Muscle of leg (tissue), 11 donors: ENCODE results near the gene EIF5AL1. TPM values are rescaled to one million over a fixed set of nuclear protein-coding genes. Genes with fewer than 3 reads are reported as not detected.
"Not testable (repeated sequence)": the region's sequence is repeated elsewhere in the genome, so short reads cannot be mapped to it uniquely, and the experiment has no call there.

Experiments
- DNase-seq: peaks from one replicate; pipeline ENCODE4 v3.0.0; 2013
- H3K27ac ChIP-seq: one replicate; pipeline ENCODE4 v1.5.1; 2013; ENCODE audit warnings: mild to moderate bottlenecking, low read length, control low read depth
- H3K27me3 ChIP-seq: one replicate; pipeline ENCODE4 v1.6.1; 2013; ENCODE audit warnings: low read length; ENCODE audit not compliant: control insufficient read depth, insufficient read depth
- H3K36me3 ChIP-seq: one replicate; pipeline ENCODE4 v1.6.1; 2013; ENCODE audit warnings: low read length; ENCODE audit not compliant: control insufficient read depth, insufficient read depth
- H3K4me1 ChIP-seq: one replicate; pipeline ENCODE4 v1.6.1; 2013; ENCODE audit warnings: low read length; ENCODE audit not compliant: control insufficient read depth, insufficient read depth
- H3K4me3 ChIP-seq: one replicate; pipeline ENCODE4 v1.5.1; 2013; ENCODE audit warnings: low read length, control low read depth
- H3K9me3 ChIP-seq: replicated peaks from 2 replicates; pipeline ENCODE4 v1.6.1; 2013; ENCODE audit warnings: low read depth, low read length; ENCODE audit not compliant: control insufficient read depth
- WGBS: methylation state at CpG from one replicate; pipeline ENCODE4 v1.1.5; 2013; ENCODE audit warnings: missing lambda C conversion rate; ENCODE audit not compliant: insufficient coverage; 5-methylcytosine and 5-hydroxymethylcytosine counted together
- polyA plus RNA-seq, 8 donors: library from polyadenylated mRNA; unstranded; fragments of 120-200 nt; gene quantifications; one replicate each; pipeline versions ENCODE4 v1.2.1 to v1.2.3, GENCODE V29; 2013; ENCODE audit warnings: inconsistent platforms in 1 of 8, low replicate concordance in 1 of 8; ENCODE audit not compliant: insufficient read length in 8 of 8, insufficient read depth in 1 of 8
- total RNA-seq: library from RNA; stranded (reverse); fragments of 120-200 nt; gene quantifications from one replicate; pipeline ENCODE4 v1.2.4, GENCODE V29; 2013

Gene EIF5AL1
- total and polyA plus RNA-seq, 9 donors: 0.13 to 4.3 (median 1.6) TPM

DNA sequence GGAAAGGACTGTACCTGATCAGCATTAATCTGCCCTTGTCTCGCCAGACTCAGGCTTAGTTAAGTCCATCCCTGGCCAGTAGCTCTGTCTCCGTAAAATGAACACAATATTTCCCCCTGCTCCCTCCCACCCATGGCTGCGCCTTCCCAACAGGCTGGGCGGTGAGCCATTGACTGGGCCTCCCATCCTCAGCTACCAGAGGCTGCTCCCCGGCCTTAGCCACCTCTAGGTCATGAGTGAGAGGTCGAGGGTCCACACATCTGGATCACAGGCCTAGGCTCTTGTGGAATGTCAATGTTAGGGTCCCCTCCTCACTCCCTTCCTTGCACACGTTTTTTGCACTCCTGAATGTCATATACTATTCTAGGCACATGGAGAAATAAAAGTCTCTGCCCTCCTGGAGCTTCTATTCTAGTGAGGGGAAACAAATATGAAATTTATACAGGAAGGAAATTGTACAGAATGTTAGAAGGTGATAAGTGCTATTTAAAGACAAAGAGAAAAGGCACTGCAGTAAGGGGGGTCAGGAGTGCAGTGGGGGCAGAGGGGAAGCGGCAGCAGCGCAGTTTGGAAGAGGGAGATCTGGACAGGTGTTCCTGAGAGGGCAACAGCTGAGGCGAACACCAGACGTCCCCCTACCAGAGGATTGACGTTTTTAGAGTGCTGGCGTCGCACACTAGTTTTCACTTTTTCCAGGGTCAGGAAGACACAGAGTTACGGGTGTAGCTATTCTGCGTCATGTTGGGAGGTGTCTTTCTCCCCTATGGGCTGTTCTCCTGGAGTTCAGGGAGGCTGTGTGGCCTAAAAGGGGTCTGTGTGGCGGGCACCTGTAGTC lies 17.2 kb upstream of the EIF5AL1 start:
- H3K27ac ChIP-seq: no peak overlapping the region
- H3K4me3 ChIP-seq: no peak overlapping the region
- no peaks in the 10 kb centered on the region for H3K9me3 ChIP-seq
- peaks cover 62% of the 10 kb centered on the region for H3K4me1 ChIP-seq
- H3K36me3 ChIP-seq: no peaks in the 10 kb centered on the region
- H3K27me3 ChIP-seq: peaks cover 4% of the 10 kb centered on the region
- WGBS: 44% methylated on average over 8 of the region's 17 CpGs
- peak; percentile 40 for DNase-seq

DNA sequence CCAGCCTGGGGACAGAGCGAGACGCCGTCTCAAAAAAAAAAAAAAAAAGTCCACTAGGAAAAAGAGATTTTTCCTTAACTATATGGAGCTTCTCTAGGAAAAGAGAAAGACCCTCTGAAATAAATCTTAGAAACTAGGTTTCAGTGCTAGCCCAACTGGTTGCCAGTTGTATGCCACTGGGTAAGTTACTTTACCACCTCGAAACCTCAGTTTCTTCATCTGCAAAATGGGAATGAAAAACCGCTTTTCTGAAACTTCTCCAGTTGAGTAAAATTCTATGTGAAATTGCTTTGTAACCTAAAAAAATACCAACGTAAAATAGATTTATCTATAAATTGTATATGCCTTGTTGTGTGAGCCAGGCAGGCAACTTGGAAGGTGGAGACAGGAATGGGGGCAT lies 16.5 kb upstream of the EIF5AL1 start:
- peaks cover 4% of the 10 kb centered on the region for H3K27me3 ChIP-seq
- H3K4me1 ChIP-seq: peaks cover 55% of the 10 kb centered on the region
- DNase-seq: no peak
- no CpG with 5 or more reads among the region's 6 CpGs for whole genome bisulfite sequencing
- no peak overlapping the region for H3K4me3 ChIP-seq
- no peaks in the 10 kb centered on the region for H3K36me3 ChIP-seq
- no peak overlapping the region for H3K27ac ChIP-seq
- H3K9me3 ChIP-seq: no peaks in the 10 kb centered on the region

DNA sequence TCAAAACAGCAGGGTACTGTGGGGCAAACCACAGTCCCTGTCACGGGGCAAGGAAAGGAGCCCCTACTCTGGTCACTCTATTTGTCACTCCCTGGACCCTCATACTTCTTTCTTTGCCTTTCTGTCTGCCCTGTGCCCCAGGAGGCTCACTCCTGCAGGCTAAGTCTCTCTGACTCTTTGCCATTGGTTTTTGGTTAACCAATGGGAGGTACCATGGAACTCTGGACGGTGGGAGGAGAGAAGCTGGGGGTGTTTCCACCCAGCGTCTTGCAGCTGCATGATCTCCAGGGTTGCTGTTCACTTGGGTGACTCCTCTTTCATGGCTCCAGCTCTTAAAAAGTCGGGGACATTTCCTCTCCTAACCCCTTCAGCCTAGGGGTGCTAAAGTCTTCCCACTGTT lies 15.4 kb upstream of the EIF5AL1 start:
- no peaks in the 10 kb centered on the region for H3K36me3 ChIP-seq
- H3K9me3 ChIP-seq: no peaks in the 10 kb centered on the region
- WGBS: 41% methylated on average over 3 of the region's 4 CpGs
- peaks cover 4% of the 10 kb centered on the region for H3K27me3 ChIP-seq
- DNase-seq: peak; percentile 50
- H3K27ac ChIP-seq: no peak overlapping the region
- H3K4me1 ChIP-seq: peaks cover 44% of the 10 kb centered on the region
- no peak overlapping the region for H3K4me3 ChIP-seq

DNA sequence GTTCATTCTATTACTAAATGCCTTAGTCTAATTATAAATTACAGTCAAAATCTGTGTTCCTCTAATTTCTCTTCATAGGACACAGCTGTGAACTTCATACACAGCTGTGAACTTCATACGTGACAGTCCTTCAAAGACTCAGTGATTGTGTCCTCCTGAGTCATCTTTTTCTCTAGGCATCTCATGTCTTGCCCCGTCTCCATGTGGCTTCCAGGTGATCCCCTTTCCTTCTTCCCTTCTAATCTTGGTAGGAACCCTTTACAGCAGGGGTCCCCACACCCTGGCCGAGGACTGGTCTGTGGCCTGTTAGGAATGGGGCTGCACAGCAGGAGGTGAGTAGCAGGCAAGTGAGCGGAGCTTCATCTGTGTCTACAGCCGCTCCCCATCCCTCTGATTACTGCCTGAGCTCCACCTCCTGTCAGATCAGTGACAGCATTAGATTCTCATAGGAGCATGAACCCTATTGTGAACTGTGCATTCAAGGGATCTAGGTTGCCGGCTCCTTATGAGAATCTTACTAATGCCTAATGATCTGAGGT lies 14.0 kb upstream of the EIF5AL1 start:
- whole genome bisulfite sequencing: 83% methylated on average over 2 of the region's 6 CpGs
- Histone ChIP-seq H3K27ac (no peak overlapping the region), H3K4me3 (no peak overlapping the region), H3K36me3 (no peaks in the 10 kb centered on the region), H3K4me1 (peaks cover 32% of the 10 kb centered on the region), H3K9me3 (no peaks in the 10 kb centered on the region), H3K27me3 (peaks cover 4% of the 10 kb centered on the region)
- DNase-seq: no peak

DNA sequence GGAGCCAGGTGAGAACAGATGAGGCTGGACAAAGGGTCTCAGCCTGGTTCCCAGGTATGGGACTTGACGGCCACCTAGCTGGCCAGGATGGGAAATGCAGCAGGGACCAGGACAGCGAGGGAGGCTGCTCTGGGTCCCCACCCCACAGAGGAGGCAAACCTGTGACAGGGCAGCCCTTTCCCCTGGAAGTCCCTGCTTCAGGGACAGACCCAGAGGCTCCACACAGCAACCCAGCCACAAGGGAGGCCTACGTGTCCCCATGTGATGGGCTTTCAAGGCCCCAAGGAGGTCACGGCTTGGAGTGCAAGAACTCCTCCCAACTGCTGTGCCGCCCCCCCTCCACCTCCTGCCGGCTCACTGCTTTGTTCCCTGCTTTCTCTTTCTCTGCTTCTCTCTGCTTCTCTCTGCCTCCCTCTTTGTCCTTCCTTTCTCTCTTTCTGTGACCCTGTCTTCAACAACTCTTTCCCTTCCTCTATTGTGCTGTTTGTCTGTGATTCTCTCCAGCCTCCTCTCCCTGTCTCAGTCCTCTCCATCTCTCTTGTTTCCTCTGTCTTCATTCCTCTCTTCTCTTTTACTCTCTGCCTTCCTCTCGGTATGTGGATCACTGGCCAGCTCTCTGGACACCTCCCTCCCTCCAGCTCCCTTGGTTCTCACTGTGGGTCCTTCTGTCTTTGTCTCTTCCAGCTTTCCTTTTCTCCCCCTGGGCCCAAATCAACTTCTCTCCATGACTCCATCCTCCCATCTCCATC lies 9.6 kb upstream of the EIF5AL1 start:
- Histone ChIP-seq H3K4me1 (peaks cover 7% of the 10 kb centered on the region), H3K27me3 (no peaks in the 10 kb centered on the region), H3K36me3 (no peaks in the 10 kb centered on the region), H3K27ac (no peak overlapping the region), H3K4me3 (no peak overlapping the region), H3K9me3 (no peaks in the 10 kb centered on the region)
- WGBS: 19% methylated on average over 7 of the region's 7 CpGs
- DNase-seq: no peak

DNA sequence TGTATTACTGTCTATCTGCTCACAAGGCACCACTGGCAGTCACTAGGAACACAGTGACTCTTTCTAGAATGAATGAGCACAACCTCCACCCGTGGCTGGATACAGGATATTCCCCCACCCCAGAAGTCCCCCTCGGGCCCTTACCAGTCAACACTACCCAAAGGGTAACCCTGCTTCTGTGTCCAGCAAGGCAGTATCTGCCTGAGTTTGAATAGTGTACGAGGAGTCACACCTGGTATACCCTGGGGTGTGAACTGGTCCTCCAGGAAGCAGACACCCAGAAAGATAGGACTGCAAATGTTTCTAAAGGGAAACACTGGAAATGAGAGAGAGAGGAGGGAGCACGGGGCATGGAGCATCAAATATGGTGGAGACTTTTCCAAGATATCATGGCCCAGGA lies 8.5 kb upstream of the EIF5AL1 start:
- not testable (repeated sequence) for DNase-seq

DNA sequence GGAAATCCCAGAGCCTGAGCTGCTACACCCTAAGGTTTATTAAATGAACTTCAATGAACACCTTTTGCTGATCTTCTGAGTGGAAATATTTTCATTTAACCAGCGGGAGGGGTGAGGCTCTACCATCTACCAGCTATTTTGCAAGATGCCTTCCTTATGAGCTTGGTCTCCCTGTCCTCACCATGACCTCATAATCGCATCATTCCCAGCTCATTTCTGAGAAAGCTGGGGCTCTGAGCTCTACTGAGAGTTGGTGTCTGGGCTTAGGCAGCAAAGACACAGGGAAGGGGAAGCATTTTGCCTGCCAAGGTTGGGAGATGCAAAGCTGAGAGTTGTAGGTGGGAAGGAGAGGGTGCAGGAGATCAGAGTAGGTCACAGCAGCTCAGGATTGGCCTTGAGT lies 7.8 kb upstream of the EIF5AL1 start:
- not testable (repeated sequence) for H3K27ac ChIP-seq, H3K36me3 ChIP-seq, H3K4me1 ChIP-seq, H3K27me3 ChIP-seq, H3K9me3 ChIP-seq, DNase-seq, H3K4me3 ChIP-seq
- no CpG with 5 or more reads among the region's 2 CpGs for WGBS

More for the DNA sequence above, 8.5 kb upstream of the EIF5AL1 start:
- H3K4me1 ChIP-seq, H3K27ac ChIP-seq, H3K27me3 ChIP-seq, H3K9me3 ChIP-seq, H3K36me3 ChIP-seq, H3K4me3 ChIP-seq: not testable (repeated sequence)
- 89% methylated on average over 1 of the region's 4 CpGs for WGBS

DNA sequence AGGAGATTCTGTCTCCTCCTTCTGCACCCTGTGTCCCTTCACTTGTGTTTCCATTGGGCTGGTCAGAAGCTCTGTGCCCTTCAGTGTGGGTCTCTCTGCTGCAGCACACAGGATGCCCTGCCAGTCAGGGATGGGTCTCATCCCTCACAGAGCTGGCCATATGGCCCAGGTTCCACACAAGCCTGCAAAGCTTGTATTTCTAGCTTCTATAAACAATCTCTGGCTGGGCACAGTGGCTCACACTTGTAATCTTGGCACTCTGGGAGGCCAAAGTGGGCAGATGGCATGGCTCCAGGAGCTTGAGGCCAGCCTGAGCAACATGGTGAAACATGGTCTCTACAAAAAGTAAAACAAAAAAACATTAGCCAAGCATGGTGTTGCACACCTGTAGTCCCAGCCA lies 7.0 kb upstream of the EIF5AL1 start:
- not testable (repeated sequence) for DNase-seq, H3K4me1 ChIP-seq, H3K9me3 ChIP-seq, H3K4me3 ChIP-seq, H3K36me3 ChIP-seq, H3K27ac ChIP-seq, H3K27me3 ChIP-seq

DNA sequence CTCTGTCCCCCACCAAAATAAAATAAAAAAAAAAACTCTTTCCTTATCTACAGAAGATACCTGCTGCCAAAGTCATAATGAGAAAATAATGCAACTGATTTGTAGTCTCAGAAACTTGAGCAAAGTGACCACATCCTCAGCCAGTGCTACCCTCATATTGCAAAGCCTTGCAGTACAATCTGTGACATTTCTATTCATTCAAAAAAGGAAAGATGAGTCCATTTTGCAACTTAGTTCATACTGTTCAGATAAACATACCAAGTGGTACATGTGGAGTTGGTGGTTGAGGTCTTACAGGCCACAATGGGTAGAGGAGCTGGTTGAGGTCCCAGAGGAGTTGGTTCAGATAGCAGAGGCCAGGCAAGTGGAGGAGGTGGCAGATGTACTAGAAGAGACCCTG lies 6.5 kb upstream of the EIF5AL1 start:
- Histone ChIP-seq H3K4me1 (peaks cover 5% of the 10 kb centered on the region), H3K9me3 (no peaks in the 10 kb centered on the region), H3K27me3 (no peaks in the 10 kb centered on the region), H3K4me3 (no peak overlapping the region), H3K27ac (no peak overlapping the region), H3K36me3 (no peaks in the 10 kb centered on the region)
- DNase-seq: no peak

DNA sequence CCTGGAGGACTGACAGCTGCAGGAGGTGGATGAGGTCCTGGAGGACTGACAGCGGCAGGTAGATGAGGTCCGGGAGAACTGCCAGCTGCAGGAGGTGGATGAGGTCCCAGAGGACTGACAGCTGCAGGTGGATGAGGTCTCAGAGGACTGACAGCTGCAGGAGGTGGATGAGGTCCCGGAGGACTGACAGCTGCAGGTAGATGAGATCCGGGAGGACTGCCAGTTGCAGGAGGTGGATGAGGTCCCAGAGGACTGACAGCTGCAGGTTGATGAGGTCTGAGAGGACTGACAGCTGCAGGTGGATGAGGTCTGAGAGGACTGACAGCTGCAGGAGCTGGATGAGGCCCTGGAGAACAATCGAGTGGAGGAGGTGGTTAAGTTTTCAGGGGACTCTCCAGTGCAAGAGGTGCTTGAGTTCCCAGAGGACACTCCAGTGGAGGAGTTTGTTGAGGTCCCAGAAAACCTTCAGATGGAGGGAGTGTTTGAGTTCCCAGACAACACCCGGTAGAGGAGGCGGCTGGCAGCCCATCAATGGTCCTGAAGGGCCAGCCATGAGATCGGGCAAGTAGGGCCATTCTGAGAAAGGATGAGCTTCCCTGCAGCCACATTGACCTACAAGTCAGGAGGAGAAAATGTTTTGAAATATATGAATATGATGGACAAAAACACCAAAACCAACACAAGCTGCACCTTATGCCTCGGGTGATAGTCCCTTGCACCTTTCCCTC lies 4.7 kb upstream of the EIF5AL1 start:
- no peaks in the 10 kb centered on the region for H3K36me3 ChIP-seq
- H3K9me3 ChIP-seq: no peaks in the 10 kb centered on the region
- H3K27ac ChIP-seq: no peak overlapping the region
- 48% methylated on average over 7 of the region's 9 CpGs for WGBS
- no peak overlapping the region for H3K4me3 ChIP-seq
- no peaks in the 10 kb centered on the region for H3K27me3 ChIP-seq
- DNase-seq: peak; percentile 51
- peaks cover 6% of the 10 kb centered on the region for H3K4me1 ChIP-seq
